Body of pancreas (tissue), 4 donors: Measurements from ENCODE around the gene ATF7IP2.

ENCODE experiments used
- POLR2A ChIP-seq, 3 donors: fragments of 450-650 bp; IDR thresholded peaks; one replicate each; pipeline ENCODE4 v1.6.1; 2016; ENCODE audit warnings: antibody characterized with exemption in 3 of 3, mild to moderate bottlenecking in 2 of 3
- TF ChIP-seq, protein P1 (sequence below), 7 experiments: fragments of 450-650 bp in 4 of 7; fragments of 200-600 bp in 3 of 7; sonication (generic) in 3 of 7; IDR thresholded peaks; one replicate each; pipeline ENCODE4 v1.5.1; 2016 to 2019; ENCODE audit warnings: antibody characterized with exemption in 7 of 7

DNA sequence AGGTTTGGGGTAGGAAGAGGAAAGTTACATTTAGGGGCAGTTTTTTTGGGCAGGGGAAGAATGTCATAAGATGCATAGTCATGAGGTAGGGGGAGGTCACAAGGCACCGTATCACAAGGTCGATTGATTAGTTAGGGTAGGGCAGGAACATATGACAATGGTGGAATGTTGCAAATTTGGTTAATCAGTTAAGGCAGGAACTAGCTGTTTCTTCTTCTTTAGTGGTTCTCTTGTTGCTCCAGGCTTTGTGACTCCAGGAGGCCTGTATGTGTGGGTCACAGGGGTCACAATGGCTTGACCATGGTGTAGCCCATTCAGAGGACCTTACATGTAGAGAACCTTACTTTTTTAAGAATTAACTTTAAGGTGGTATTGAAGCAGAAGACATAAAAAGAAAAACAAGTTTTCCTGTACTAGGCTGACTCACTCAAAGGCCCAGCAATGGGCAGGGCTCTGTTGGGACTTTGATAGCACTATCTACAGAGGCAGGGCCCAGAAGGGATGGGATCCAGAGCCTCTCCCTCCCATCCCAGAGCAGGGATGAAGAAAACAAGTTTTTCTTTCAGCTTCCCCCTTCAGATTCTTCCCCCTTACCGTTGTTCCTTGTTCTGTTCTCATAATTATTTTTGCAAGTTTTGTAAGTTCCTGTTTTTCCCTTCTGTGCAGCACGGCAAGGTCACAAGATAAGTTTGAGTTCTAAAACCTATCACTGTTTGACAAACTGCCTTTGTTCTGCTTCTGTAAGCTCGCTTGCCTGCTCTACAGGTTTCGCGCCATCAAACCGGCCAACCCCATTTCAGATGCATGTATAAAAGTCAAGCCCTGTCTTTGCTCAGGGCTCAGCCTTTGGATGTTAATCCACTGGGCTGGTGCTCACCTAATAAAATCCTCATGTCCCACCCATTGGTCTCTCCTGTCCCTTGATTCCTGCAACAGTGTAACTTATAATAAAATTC, 45.8 kb upstream of the ATF7IP2 start:
- TF ChIP-seq, protein P1, sequence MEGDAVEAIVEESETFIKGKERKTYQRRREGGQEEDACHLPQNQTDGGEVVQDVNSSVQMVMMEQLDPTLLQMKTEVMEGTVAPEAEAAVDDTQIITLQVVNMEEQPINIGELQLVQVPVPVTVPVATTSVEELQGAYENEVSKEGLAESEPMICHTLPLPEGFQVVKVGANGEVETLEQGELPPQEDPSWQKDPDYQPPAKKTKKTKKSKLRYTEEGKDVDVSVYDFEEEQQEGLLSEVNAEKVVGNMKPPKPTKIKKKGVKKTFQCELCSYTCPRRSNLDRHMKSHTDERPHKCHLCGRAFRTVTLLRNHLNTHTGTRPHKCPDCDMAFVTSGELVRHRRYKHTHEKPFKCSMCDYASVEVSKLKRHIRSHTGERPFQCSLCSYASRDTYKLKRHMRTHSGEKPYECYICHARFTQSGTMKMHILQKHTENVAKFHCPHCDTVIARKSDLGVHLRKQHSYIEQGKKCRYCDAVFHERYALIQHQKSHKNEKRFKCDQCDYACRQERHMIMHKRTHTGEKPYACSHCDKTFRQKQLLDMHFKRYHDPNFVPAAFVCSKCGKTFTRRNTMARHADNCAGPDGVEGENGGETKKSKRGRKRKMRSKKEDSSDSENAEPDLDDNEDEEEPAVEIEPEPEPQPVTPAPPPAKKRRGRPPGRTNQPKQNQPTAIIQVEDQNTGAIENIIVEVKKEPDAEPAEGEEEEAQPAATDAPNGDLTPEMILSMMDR (IDR thresholded peaks at IDR 0.05) = no peak
- no peak for TF ChIP-seq POLR2A (IDR thresholded peaks at IDR 0.05)
